ENCODE measurements around the gene FAM222B.

DNA sequence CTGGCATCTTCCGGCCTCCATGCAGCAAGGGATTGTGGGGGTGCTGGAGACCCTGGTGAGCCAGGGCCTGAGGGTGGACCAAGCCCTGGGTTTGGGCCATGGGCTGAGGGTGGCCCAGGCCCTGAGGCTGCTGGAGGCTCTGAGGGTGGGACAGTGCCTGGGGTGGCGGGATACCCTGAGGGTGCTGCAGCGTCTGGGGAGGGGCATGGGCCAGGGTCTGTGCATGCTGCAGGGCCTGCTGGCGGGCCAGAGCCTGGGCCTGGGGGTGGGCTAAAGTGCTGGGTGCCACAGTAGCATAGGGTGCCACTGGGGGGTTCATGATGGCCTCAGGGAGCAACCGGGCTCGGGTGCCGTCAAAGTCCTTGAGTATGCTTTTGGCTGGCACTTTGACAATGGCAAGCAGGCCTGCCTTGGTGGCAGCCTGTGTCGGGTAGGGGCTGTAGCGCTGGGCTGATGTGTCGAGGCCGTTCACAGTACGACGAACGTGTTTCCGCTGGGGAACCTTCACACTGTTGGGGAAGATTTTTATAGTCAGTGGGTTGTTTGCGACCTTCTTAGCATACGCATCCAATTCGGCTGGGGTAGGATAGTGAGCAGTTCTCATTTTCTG is 83.2 kb downstream of the FAM222B start:
- TF ChIP-seq, protein P1, sequence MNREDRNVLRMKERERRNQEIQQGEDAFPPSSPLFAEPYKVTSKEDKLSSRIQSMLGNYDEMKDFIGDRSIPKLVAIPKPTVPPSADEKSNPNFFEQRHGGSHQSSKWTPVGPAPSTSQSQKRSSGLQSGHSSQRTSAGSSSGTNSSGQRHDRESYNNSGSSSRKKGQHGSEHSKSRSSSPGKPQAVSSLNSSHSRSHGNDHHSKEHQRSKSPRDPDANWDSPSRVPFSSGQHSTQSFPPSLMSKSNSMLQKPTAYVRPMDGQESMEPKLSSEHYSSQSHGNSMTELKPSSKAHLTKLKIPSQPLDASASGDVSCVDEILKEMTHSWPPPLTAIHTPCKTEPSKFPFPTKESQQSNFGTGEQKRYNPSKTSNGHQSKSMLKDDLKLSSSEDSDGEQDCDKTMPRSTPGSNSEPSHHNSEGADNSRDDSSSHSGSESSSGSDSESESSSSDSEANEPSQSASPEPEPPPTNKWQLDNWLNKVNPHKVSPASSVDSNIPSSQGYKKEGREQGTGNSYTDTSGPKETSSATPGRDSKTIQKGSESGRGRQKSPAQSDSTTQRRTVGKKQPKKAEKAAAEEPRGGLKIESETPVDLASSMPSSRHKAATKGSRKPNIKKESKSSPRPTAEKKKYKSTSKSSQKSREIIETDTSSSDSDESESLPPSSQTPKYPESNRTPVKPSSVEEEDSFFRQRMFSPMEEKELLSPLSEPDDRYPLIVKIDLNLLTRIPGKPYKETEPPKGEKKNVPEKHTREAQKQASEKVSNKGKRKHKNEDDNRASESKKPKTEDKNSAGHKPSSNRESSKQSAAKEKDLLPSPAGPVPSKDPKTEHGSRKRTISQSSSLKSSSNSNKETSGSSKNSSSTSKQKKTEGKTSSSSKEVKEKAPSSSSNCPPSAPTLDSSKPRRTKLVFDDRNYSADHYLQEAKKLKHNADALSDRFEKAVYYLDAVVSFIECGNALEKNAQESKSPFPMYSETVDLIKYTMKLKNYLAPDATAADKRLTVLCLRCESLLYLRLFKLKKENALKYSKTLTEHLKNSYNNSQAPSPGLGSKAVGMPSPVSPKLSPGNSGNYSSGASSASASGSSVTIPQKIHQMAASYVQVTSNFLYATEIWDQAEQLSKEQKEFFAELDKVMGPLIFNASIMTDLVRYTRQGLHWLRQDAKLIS (CRISPR knock-in tag; IDR thresholded peaks at IDR 0.05; ENCODE audit: borderline replicate concordance) = no peak
- TF ChIP-seq, protein P2, sequence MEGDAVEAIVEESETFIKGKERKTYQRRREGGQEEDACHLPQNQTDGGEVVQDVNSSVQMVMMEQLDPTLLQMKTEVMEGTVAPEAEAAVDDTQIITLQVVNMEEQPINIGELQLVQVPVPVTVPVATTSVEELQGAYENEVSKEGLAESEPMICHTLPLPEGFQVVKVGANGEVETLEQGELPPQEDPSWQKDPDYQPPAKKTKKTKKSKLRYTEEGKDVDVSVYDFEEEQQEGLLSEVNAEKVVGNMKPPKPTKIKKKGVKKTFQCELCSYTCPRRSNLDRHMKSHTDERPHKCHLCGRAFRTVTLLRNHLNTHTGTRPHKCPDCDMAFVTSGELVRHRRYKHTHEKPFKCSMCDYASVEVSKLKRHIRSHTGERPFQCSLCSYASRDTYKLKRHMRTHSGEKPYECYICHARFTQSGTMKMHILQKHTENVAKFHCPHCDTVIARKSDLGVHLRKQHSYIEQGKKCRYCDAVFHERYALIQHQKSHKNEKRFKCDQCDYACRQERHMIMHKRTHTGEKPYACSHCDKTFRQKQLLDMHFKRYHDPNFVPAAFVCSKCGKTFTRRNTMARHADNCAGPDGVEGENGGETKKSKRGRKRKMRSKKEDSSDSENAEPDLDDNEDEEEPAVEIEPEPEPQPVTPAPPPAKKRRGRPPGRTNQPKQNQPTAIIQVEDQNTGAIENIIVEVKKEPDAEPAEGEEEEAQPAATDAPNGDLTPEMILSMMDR (IDR thresholded peaks at IDR 0.05) = no peak
- TF ChIP-seq, protein P3, sequence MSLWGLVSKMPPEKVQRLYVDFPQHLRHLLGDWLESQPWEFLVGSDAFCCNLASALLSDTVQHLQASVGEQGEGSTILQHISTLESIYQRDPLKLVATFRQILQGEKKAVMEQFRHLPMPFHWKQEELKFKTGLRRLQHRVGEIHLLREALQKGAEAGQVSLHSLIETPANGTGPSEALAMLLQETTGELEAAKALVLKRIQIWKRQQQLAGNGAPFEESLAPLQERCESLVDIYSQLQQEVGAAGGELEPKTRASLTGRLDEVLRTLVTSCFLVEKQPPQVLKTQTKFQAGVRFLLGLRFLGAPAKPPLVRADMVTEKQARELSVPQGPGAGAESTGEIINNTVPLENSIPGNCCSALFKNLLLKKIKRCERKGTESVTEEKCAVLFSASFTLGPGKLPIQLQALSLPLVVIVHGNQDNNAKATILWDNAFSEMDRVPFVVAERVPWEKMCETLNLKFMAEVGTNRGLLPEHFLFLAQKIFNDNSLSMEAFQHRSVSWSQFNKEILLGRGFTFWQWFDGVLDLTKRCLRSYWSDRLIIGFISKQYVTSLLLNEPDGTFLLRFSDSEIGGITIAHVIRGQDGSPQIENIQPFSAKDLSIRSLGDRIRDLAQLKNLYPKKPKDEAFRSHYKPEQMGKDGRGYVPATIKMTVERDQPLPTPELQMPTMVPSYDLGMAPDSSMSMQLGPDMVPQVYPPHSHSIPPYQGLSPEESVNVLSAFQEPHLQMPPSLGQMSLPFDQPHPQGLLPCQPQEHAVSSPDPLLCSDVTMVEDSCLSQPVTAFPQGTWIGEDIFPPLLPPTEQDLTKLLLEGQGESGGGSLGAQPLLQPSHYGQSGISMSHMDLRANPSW (CRISPR knock-in tag; conservative IDR thresholded peaks at IDR 0.05; ENCODE audit: low read depth) = no peak
- TF ChIP-seq ZBTB21 (CRISPR knock-in tag; IDR thresholded peaks at IDR 0.05; ENCODE audit: borderline replicate concordance) (no peak), JUN (CRISPR knock-in tag; IDR thresholded peaks at IDR 0.05) (no peak), SP1 (CRISPR knock-in tag; conservative IDR thresholded peaks at IDR 0.05) (no peak), TEAD4 (CRISPR knock-in tag; IDR thresholded peaks at IDR 0.05) (no peak), SMAD4 (CRISPR knock-in tag; IDR thresholded peaks at IDR 0.05) (no peak), NR1H2 (CRISPR knock-in tag; IDR thresholded peaks at IDR 0.05) (no peak), ZNF423 (CRISPR knock-in tag; IDR thresholded peaks at IDR 0.05) (no peak)
- TF ChIP-seq, protein P4, sequence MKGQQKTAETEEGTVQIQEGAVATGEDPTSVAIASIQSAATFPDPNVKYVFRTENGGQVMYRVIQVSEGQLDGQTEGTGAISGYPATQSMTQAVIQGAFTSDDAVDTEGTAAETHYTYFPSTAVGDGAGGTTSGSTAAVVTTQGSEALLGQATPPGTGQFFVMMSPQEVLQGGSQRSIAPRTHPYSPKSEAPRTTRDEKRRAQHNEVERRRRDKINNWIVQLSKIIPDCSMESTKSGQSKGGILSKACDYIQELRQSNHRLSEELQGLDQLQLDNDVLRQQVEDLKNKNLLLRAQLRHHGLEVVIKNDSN (CRISPR knock-in tag; IDR thresholded peaks at IDR 0.05) = no peak
- TF ChIP-seq, protein P5, sequence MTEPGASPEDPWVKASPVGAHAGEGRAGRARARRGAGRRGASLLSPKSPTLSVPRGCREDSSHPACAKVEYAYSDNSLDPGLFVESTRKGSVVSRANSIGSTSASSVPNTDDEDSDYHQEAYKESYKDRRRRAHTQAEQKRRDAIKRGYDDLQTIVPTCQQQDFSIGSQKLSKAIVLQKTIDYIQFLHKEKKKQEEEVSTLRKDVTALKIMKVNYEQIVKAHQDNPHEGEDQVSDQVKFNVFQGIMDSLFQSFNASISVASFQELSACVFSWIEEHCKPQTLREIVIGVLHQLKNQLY (CRISPR knock-in tag; IDR thresholded peaks at IDR 0.05) = no peak
- TF ChIP-seq, protein P6, sequence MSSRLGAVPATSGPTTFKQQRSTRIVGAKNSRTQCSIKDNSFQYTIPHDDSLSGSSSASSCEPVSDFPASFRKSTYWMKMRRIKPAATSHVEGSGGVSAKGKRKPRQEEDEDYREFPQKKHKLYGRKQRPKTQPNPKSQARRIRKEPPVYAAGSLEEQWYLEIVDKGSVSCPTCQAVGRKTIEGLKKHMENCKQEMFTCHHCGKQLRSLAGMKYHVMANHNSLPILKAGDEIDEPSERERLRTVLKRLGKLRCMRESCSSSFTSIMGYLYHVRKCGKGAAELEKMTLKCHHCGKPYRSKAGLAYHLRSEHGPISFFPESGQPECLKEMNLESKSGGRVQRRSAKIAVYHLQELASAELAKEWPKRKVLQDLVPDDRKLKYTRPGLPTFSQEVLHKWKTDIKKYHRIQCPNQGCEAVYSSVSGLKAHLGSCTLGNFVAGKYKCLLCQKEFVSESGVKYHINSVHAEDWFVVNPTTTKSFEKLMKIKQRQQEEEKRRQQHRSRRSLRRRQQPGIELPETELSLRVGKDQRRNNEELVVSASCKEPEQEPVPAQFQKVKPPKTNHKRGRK (CRISPR knock-in tag; IDR thresholded peaks at IDR 0.05; ENCODE audit: borderline replicate concordance) = no peak
- TF ChIP-seq, protein P7, sequence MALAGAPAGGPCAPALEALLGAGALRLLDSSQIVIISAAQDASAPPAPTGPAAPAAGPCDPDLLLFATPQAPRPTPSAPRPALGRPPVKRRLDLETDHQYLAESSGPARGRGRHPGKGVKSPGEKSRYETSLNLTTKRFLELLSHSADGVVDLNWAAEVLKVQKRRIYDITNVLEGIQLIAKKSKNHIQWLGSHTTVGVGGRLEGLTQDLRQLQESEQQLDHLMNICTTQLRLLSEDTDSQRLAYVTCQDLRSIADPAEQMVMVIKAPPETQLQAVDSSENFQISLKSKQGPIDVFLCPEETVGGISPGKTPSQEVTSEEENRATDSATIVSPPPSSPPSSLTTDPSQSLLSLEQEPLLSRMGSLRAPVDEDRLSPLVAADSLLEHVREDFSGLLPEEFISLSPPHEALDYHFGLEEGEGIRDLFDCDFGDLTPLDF (CRISPR knock-in tag; IDR thresholded peaks at IDR 0.05) = no peak

Data from WTC11 (cell line).